Hematopoietic multipotent progenitor cell treated with erythropoietin and hydrocortisone succinate and interleukin-3 and kit ligand, for 8 days (in vitro differentiated cells): ENCODE data around the gene ARHGAP40.

Experiments used
- DNase-seq: peaks from one replicate; pipeline ENCODE4 v3.0.0-alpha.2; 2015

Gene ARHGAP40

GRCh38 chr20:38623061-38623460, 21.5 kb downstream of the ARHGAP40 start:
- no peak for DNase-seq

GRCh38 chr20:38624084-38624483, 22.5 kb downstream of the ARHGAP40 start:
- DNase-seq = no peak

- no peak for DNase-seq
Observed at GRCh38 chr20:38625896-38626295, 24.3 kb downstream of the ARHGAP40 start.

- DNase-seq = no peak
Observed at GRCh38 chr20:38626921-38627659, 25.5 kb downstream of the ARHGAP40 start.

- no peak for DNase-seq
Observed at GRCh38 chr20:38628580-38629470, 27.2 kb downstream of the ARHGAP40 start.

GRCh38 chr20:38629979-38630378, 28.4 kb downstream of the ARHGAP40 start:
- DNase-seq = no peak

GRCh38 chr20:38630727-38631126, 29.1 kb downstream of the ARHGAP40 start:
- no peak for DNase-seq

GRCh38 chr20:38631155-38632022, 29.8 kb downstream of the ARHGAP40 start:
- no peak for DNase-seq

GRCh38 chr20:38633577-38634093, 32.0 kb downstream of the ARHGAP40 start:
- DNase-seq = peak; percentile 72

GRCh38 chr20:38635721-38636288, 34.2 kb downstream of the ARHGAP40 start:
- DNase-seq = no peak

GRCh38 chr20:38640521-38640920, 38.9 kb downstream of the ARHGAP40 start:
- no peak for DNase-seq

- no peak for DNase-seq
Observed at GRCh38 chr20:38642498-38642897, 40.9 kb downstream of the ARHGAP40 start.

GRCh38 chr20:38644588-38645260, 43.1 kb downstream of the ARHGAP40 start:
- DNase-seq = no peak

- DNase-seq = no peak
Observed at GRCh38 chr20:38645351-38645750, 43.7 kb downstream of the ARHGAP40 start.

- peak; percentile 73 for DNase-seq
Observed at GRCh38 chr20:38645980-38646858, 44.6 kb downstream of the ARHGAP40 start.

GRCh38 chr20:38649275-38649891, 47.8 kb downstream of the ARHGAP40 start:
- DNase-seq = peak; percentile 41

- no peak for DNase-seq
Observed at GRCh38 chr20:38650010-38650409, 48.4 kb downstream of the ARHGAP40 start.

GRCh38 chr20:38651154-38651553, 49.5 kb downstream of the ARHGAP40 start:
- no peak for DNase-seq

- no peak for DNase-seq
Observed at GRCh38 chr20:38651562-38651961, 50.0 kb downstream of the ARHGAP40 start.

GRCh38 chr20:38652995-38653394, 51.4 kb downstream of the ARHGAP40 start:
- DNase-seq = no peak
